ENCODE measurements around the gene PIP.
"Not testable (repeated sequence)": the region's sequence is repeated elsewhere in the genome, so short reads cannot be mapped to it uniquely, and the experiment has no call there.

The PIP gene

GRCh38 chr7:143180771-143181170 lies 48.9 kb downstream of the PIP start:
- DNase-seq: not testable (repeated sequence)

DNA sequence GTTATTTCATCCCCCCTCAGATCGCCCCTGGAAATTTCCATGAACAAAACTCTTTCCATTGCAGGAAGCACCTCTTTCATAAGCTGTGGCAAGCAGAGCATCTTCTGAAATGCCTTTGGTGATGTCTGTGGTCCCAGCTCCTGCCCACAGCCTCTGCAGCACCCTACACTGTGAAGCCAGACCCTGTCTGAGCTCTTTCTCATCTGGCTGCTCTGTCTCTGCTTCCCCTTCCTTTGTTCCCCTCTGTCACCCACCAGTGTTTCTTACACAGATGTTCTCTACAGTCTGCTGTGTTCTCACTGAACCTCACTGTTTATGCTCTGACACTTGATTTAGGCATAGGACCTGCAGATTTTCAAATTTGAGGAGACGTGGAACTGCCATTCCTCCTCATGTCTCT lies 49.5 kb downstream of the PIP start:
- no peak for DNase-seq

- no peak for DNase-seq
Observed at GRCh38 chr7:143183024-143183423, 51.1 kb downstream of the PIP start, which contains the start of gene TAS2R39. Gene TAS2R39, plus strand, starts transcription at chr7:143183419. Its CDS starts 0 bp downstream, at chr7:143183419.

DNA sequence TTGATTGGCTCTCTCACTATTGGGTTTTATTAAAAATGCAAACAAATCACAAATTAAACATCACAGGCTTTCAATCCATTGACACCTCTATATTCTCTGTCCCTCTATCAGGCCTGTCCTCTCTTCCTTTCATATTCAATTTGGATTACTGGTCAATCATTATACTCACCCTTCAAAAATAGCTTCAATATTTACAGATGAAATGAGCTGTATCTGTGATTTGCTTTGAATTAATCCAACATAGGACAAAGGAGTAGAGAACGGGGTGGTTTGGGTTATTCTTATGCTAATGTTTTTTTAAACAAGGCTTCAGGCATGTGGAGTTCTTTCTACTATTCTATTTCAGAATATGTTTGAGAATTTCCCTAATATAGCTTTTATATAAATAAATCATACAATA lies 53.7 kb downstream of the PIP start:
- DNase-seq: no peak

- no peak for DNase-seq
Observed at GRCh38 chr7:143188994-143189393, 57.1 kb downstream of the PIP start.
